Progenitor cell of endocrine pancreas (in vitro differentiated cells): ENCODE results near the gene PAPPA2. TPM values are rescaled to one million over a fixed set of nuclear protein-coding genes. Genes with fewer than 3 reads are reported as not detected.
A peak's percentile ranks its signal among the peaks of the same experiment; 100 is the strongest.

Experiments
- DNase-seq: peaks from one replicate; pipeline ENCODE4 v3.0.0; 2021; ENCODE audit warnings: low spot score; ENCODE audit not compliant: unreplicated experiment
- H3K27ac Mint-ChIP-seq: 2 replicates; pipeline ENCODE4 v1.8.0; 2021; ENCODE audit warnings: mild to moderate bottlenecking, moderate library complexity, mixed read lengths
- H3K27me3 Mint-ChIP-seq: 2 replicates; pipeline ENCODE4 v1.8.0; 2021; ENCODE audit warnings: mixed read lengths
- H3K36me3 Mint-ChIP-seq: 2 replicates; pipeline ENCODE4 v1.8.0; 2022; ENCODE audit warnings: mixed read lengths; ENCODE audit not compliant: insufficient read depth
- H3K4me1 Mint-ChIP-seq: 2 replicates; pipeline ENCODE4 v1.8.0; 2021; ENCODE audit warnings: low read depth, mixed read lengths
- H3K4me3 Mint-ChIP-seq: 2 replicates; pipeline ENCODE4 v1.8.0; 2021; ENCODE audit warnings: low read depth, mild to moderate bottlenecking, moderate library complexity, mixed read lengths
- H3K9me3 Mint-ChIP-seq: 2 replicates; pipeline ENCODE4 v1.8.0; 2021; ENCODE audit warnings: low read depth, mixed read lengths
- CTCF ChIP-seq: fragments of 200-600 bp; sonication (generic); IDR thresholded peaks from one replicate; pipeline ENCODE4 v1.5.0; 2021; ENCODE audit warnings: antibody characterized with exemption, mild to moderate bottlenecking; ENCODE audit not compliant: unreplicated experiment
- total RNA-seq: library from RNA; stranded (reverse); gene quantifications from 2 replicates; pipeline ENCODE4 v1.2.1, GENCODE V29; 2021

The PAPPA2 gene
- total RNA-seq, 1 donor from 2014 or later = 4.1 TPM

GRCh38 chr1:176552999-176553398, 90.0 kb downstream of the PAPPA2 start:
- Mint-ChIP-seq H3K36me3 (no peaks in the 10 kb centered on the region), H3K4me3 (peak overlapping the region; percentile 15), H3K27me3 (peaks cover 25% of the 10 kb centered on the region), H3K9me3 (no peaks in the 10 kb centered on the region), H3K4me1 (peaks cover 41% of the 10 kb centered on the region), H3K27ac (no peak overlapping the region)
- TF ChIP-seq CTCF = no peak
- no peak for DNase-seq

- no peaks in the 10 kb centered on the region for H3K36me3 Mint-ChIP-seq
- no peak for DNase-seq
- no peak overlapping the region for H3K4me3 Mint-ChIP-seq
- H3K4me1 Mint-ChIP-seq = peaks cover 59% of the 10 kb centered on the region
- no peak for TF ChIP-seq CTCF
- H3K9me3 Mint-ChIP-seq = no peaks in the 10 kb centered on the region
- H3K27me3 Mint-ChIP-seq = peaks cover 22% of the 10 kb centered on the region
- no peak overlapping the region for H3K27ac Mint-ChIP-seq
These were observed 93.3 kb downstream of the PAPPA2 start for GRCh38 chr1:176556288-176556687.

GRCh38 chr1:176557543-176558258, 94.7 kb downstream of the PAPPA2 start:
- no peak for DNase-seq
- Mint-ChIP-seq H3K4me1 (peaks cover 52% of the 10 kb centered on the region), H3K4me3 (no peak overlapping the region), H3K27me3 (peaks cover 12% of the 10 kb centered on the region), H3K36me3 (peaks cover 3% of the 10 kb centered on the region), H3K27ac (no peak overlapping the region), H3K9me3 (no peaks in the 10 kb centered on the region)
- TF ChIP-seq CTCF = no peak

GRCh38 chr1:176558561-176558960, 95.6 kb downstream of the PAPPA2 start:
- DNase-seq = no peak
- Mint-ChIP-seq H3K4me1 (peaks cover 46% of the 10 kb centered on the region), H3K27me3 (peaks cover 6% of the 10 kb centered on the region), H3K4me3 (no peak overlapping the region), H3K9me3 (no peaks in the 10 kb centered on the region), H3K36me3 (peaks cover 3% of the 10 kb centered on the region), H3K27ac (no peak overlapping the region)
- no peak for TF ChIP-seq CTCF

GRCh38 chr1:176559474-176559873, 96.5 kb downstream of the PAPPA2 start:
- no peak for TF ChIP-seq CTCF
- no peak overlapping the region for H3K4me3 Mint-ChIP-seq
- H3K36me3 Mint-ChIP-seq = peaks cover 3% of the 10 kb centered on the region
- H3K4me1 Mint-ChIP-seq = peaks cover 40% of the 10 kb centered on the region
- H3K27ac Mint-ChIP-seq = peak overlapping the region; percentile 43
- H3K27me3 Mint-ChIP-seq = peaks cover 6% of the 10 kb centered on the region
- DNase-seq = no peak
- no peaks in the 10 kb centered on the region for H3K9me3 Mint-ChIP-seq
